ENCODE data around the gene THRA.

The THRA gene

GRCh38 chr17:40062329-40063186, at the start of gene THRA:
TSS of gene THRA (plus strand) at chr17:40062965. CDS start at chr17:40074489, 11,524 bp downstream.
- in situ Hi-C loops (cut with MboI; ENCODE audit: low sequenced_read_pairs, unreplicated experiment): no loop called here
- peak; percentile 92 for DNase-seq (ENCODE audit: low spot score)
- TF ChIP-seq, protein P1, sequence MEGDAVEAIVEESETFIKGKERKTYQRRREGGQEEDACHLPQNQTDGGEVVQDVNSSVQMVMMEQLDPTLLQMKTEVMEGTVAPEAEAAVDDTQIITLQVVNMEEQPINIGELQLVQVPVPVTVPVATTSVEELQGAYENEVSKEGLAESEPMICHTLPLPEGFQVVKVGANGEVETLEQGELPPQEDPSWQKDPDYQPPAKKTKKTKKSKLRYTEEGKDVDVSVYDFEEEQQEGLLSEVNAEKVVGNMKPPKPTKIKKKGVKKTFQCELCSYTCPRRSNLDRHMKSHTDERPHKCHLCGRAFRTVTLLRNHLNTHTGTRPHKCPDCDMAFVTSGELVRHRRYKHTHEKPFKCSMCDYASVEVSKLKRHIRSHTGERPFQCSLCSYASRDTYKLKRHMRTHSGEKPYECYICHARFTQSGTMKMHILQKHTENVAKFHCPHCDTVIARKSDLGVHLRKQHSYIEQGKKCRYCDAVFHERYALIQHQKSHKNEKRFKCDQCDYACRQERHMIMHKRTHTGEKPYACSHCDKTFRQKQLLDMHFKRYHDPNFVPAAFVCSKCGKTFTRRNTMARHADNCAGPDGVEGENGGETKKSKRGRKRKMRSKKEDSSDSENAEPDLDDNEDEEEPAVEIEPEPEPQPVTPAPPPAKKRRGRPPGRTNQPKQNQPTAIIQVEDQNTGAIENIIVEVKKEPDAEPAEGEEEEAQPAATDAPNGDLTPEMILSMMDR (IDR thresholded peaks at IDR 0.05; ENCODE audit: borderline replicate concordance, control extremely low read depth, extremely low read depth, insufficient read depth, missing control alignments): peak; percentile 41

- TF ChIP-seq, protein P1 (IDR thresholded peaks at IDR 0.05; ENCODE audit: borderline replicate concordance, control extremely low read depth, extremely low read depth, insufficient read depth, missing control alignments): no peak
- DNase-seq (ENCODE audit: low spot score): no peak
- in situ Hi-C loops (cut with MboI; ENCODE audit: low sequenced_read_pairs, unreplicated experiment): loop anchor here (10.0 kb wide), 1 partner anchor 270 kb away; the partner anchor contains the start of gene CDC6
Measured at GRCh38 chr17:40014375-40014980, 48.3 kb upstream of the THRA start.

GRCh38 chr17:40015005-40015997, 47.5 kb upstream of the THRA start, which contains the start of gene CSF3:
TSS of gene CSF3 (plus strand) at chr17:40015440. CDS start at chr17:40015475, 35 bp downstream.
- TF ChIP-seq, protein P1 (IDR thresholded peaks at IDR 0.05; ENCODE audit: borderline replicate concordance, control extremely low read depth, extremely low read depth, insufficient read depth, missing control alignments): no peak
- in situ Hi-C loops (cut with MboI; ENCODE audit: low sequenced_read_pairs, unreplicated experiment): loop anchor here (10.0 kb wide), 1 partner anchor 270 kb away; the partner anchor contains the start of gene CDC6
- DNase-seq (ENCODE audit: low spot score): no peak

GRCh38 chr17:40015998-40016985, 46.5 kb upstream of the THRA start:
- TF ChIP-seq, protein P1 (IDR thresholded peaks at IDR 0.05; ENCODE audit: borderline replicate concordance, control extremely low read depth, extremely low read depth, insufficient read depth, missing control alignments): no peak
- no peak for DNase-seq (ENCODE audit: low spot score)
- in situ Hi-C loops (cut with MboI; ENCODE audit: low sequenced_read_pairs, unreplicated experiment): loop anchor here (10.0 kb wide), 1 partner anchor 269 kb away; the partner anchor contains the start of gene CDC6

GRCh38 chr17:40017422-40018080, 45.2 kb upstream of the THRA start:
- TF ChIP-seq, protein P1 (IDR thresholded peaks at IDR 0.05; ENCODE audit: borderline replicate concordance, control extremely low read depth, extremely low read depth, insufficient read depth, missing control alignments): no peak
- in situ Hi-C loops (cut with MboI; ENCODE audit: low sequenced_read_pairs, unreplicated experiment): loop anchor here (10.0 kb wide), 1 partner anchor 267 kb away; the partner anchor contains the start of gene CDC6
- DNase-seq (ENCODE audit: low spot score): no peak
